Stimulated activated naive CD8-positive, alpha-beta T cell treated with anti-CD3 and anti-CD28 coated beads, Interleukin-15, amount 100 ng/mL, for 72 hours (primary cell): ENCODE data around the gene DNAJC28.
"Not testable (repeated sequence)": the region's sequence is repeated elsewhere in the genome, so short reads cannot be mapped to it uniquely, and the experiment has no call there.

Experiments
- ATAC-seq: fragments of 150-1000 bp; cut with Tn5 transposase; 2 replicates; pipeline ENCODE4 v1.10.0; 2021; ENCODE audit warnings: mild to moderate bottlenecking, moderate library complexity
- DNase-seq, 2 donors: peaks; one replicate each; pipeline ENCODE4 v3.0.0; 2021 to 2022
- H3K27ac Mint-ChIP-seq, 2 donors: one replicate each; pipeline ENCODE4 v1.8.0; 2022; ENCODE audit warnings: mild to moderate bottlenecking in 2 of 2, mixed read lengths in 2 of 2, moderate library complexity in 2 of 2
- H3K27me3 Mint-ChIP-seq: one replicate; pipeline ENCODE4 v1.8.0; 2022; ENCODE audit warnings: mixed read lengths
- H3K4me1 Mint-ChIP-seq: one replicate; pipeline ENCODE4 v1.8.0; 2022; ENCODE audit warnings: mild to moderate bottlenecking, mixed read lengths
- H3K4me3 Mint-ChIP-seq, 2 donors: one replicate each; pipeline ENCODE4 v1.8.0; 2022; ENCODE audit warnings: mild to moderate bottlenecking in 2 of 2, mixed read lengths in 2 of 2, moderate library complexity in 1 of 2
- H3K9me3 Mint-ChIP-seq, 2 donors: one replicate each; pipeline ENCODE4 v1.8.0; 2022; ENCODE audit warnings: mixed read lengths in 2 of 2

DNAJC28 gene

GRCh38 chr21:33461538-33462250, 29.8 kb downstream of the DNAJC28 start:
- no peak for DNase-seq
- no peaks in the 10 kb centered on the region for H3K27me3 Mint-ChIP-seq
- H3K27ac Mint-ChIP-seq: no peak overlapping the region

GRCh38 chr21:33458861-33459260, 32.7 kb downstream of the DNAJC28 start:
- H3K9me3 Mint-ChIP-seq: no peaks in the 10 kb centered on the region
- no peak overlapping the region for H3K4me3 Mint-ChIP-seq
- DNase-seq (no peak), ATAC-seq (no peak)
- no peaks in the 10 kb centered on the region for H3K4me1 Mint-ChIP-seq
- H3K27ac Mint-ChIP-seq: no peak overlapping the region
- no peaks in the 10 kb centered on the region for H3K27me3 Mint-ChIP-seq

More at GRCh38 chr21:33461538-33462250, 29.8 kb downstream of the DNAJC28 start:
- Mint-ChIP-seq H3K9me3 (no peaks in the 10 kb centered on the region), H3K4me3 (no peak overlapping the region), H3K4me1 (no peaks in the 10 kb centered on the region)
- ATAC-seq: no peak

GRCh38 chr21:33455686-33456446, 35.6 kb downstream of the DNAJC28 start:
- Mint-ChIP-seq H3K4me3 (no peak overlapping the region), H3K4me1 (peaks cover 5% of the 10 kb centered on the region), H3K27ac (no peak overlapping the region), H3K9me3 (no peaks in the 10 kb centered on the region), H3K27me3 (no peaks in the 10 kb centered on the region)
- ATAC-seq: no peak
- DNase-seq: no peak

GRCh38 chr21:33452362-33452761, 39.2 kb downstream of the DNAJC28 start:
- H3K4me1 Mint-ChIP-seq: peaks cover 5% of the 10 kb centered on the region
- no peak overlapping the region for H3K4me3 Mint-ChIP-seq
- H3K9me3 Mint-ChIP-seq: no peaks in the 10 kb centered on the region
- no peak for DNase-seq
- no peaks in the 10 kb centered on the region for H3K27me3 Mint-ChIP-seq
- H3K27ac Mint-ChIP-seq: no peak overlapping the region
- no peak for ATAC-seq

- ATAC-seq (no peak), DNase-seq (no peak)
- Mint-ChIP-seq H3K27me3 (no peaks in the 10 kb centered on the region), H3K4me3 (no peak overlapping the region), H3K27ac (peak overlapping the region in 1 of 2 donors; percentile 27), H3K4me1 (peaks cover 5% of the 10 kb centered on the region), H3K9me3 (no peaks in the 10 kb centered on the region)
These were observed 39.9 kb downstream of the DNAJC28 start for GRCh38 chr21:33451634-33452071.

GRCh38 chr21:33449616-33450015, 41.9 kb downstream of the DNAJC28 start:
- H3K4me1 Mint-ChIP-seq: peaks cover 5% of the 10 kb centered on the region
- no peak overlapping the region for H3K27ac Mint-ChIP-seq
- no peaks in the 10 kb centered on the region for H3K9me3 Mint-ChIP-seq

GRCh38 chr21:33446620-33447019, 44.9 kb downstream of the DNAJC28 start:
- H3K27ac Mint-ChIP-seq: peak overlapping the region in 1 of 2 donors; percentile 54
- H3K4me1 Mint-ChIP-seq, H3K27me3 Mint-ChIP-seq, H3K9me3 Mint-ChIP-seq, ATAC-seq, DNase-seq, H3K4me3 Mint-ChIP-seq: not testable (repeated sequence)

More at GRCh38 chr21:33449616-33450015, 41.9 kb downstream of the DNAJC28 start:
- no peaks in the 10 kb centered on the region for H3K27me3 Mint-ChIP-seq
- ATAC-seq (no peak), DNase-seq (no peak)
- no peak overlapping the region for H3K4me3 Mint-ChIP-seq

GRCh38 chr21:33444499-33444898, 47.0 kb downstream of the DNAJC28 start:
- H3K9me3 Mint-ChIP-seq: no peaks in the 10 kb centered on the region
- H3K4me3 Mint-ChIP-seq: no peak overlapping the region
- H3K4me1 Mint-ChIP-seq: peaks cover 9% of the 10 kb centered on the region
- H3K27me3 Mint-ChIP-seq: no peaks in the 10 kb centered on the region
- no peak overlapping the region for H3K27ac Mint-ChIP-seq
- ATAC-seq (no peak), DNase-seq (no peak)

GRCh38 chr21:33443194-33443593, 48.3 kb downstream of the DNAJC28 start:
- Mint-ChIP-seq H3K4me1 (peaks cover 9% of the 10 kb centered on the region), H3K9me3 (no peaks in the 10 kb centered on the region), H3K27ac (no peak overlapping the region), H3K4me3 (no peak overlapping the region), H3K27me3 (no peaks in the 10 kb centered on the region)
- no peak for ATAC-seq
- DNase-seq: no peak

GRCh38 chr21:33441489-33442477, 49.7 kb downstream of the DNAJC28 start:
- DNase-seq: no peak
- H3K4me3 Mint-ChIP-seq: no peak overlapping the region
- peaks cover 9% of the 10 kb centered on the region for H3K4me1 Mint-ChIP-seq
- H3K9me3 Mint-ChIP-seq: no peaks in the 10 kb centered on the region
- no peaks in the 10 kb centered on the region for H3K27me3 Mint-ChIP-seq
- no peak overlapping the region for H3K27ac Mint-ChIP-seq
- no peak for ATAC-seq
